ENCODE measurements around the gene CFLAR.

DNA sequence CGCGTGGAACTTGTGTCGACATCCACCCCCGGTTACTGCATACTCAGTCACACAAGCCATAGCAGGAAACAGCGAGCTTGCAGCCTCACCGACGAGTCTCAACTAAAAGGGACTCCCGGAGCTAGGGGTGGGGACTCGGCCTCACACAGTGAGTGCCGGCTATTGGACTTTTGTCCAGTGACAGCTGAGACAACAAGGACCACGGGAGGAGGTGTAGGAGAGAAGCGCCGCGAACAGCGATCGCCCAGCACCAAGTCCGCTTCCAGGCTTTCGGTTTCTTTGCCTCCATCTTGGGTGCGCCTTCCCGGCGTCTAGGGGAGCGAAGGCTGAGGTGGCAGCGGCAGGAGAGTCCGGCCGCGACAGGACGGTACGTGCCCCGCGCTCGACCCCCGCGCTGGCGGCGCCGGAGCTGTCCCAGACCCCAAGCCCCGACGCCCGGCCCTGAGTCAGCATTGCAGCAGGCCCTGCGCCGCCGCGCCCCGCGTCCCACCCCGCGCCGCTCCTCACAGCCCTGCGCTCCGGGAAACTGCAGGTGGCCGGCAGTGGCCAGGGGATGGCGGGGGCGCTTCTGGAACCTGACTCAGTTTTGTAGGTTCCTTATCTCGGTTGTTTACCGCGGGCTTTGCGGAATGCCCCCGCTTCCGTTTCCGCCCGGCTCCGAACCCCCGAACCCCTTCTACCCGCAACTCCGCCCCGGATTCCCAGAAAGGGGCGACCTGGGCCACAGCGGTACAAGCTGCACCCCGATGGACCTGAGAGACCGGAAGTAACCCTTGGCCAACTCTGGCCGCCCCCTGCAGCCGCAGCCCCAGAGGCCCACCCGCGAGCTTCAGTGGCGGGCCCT is at the start of gene CFLAR:
- TF ChIP-seq, protein P1, sequence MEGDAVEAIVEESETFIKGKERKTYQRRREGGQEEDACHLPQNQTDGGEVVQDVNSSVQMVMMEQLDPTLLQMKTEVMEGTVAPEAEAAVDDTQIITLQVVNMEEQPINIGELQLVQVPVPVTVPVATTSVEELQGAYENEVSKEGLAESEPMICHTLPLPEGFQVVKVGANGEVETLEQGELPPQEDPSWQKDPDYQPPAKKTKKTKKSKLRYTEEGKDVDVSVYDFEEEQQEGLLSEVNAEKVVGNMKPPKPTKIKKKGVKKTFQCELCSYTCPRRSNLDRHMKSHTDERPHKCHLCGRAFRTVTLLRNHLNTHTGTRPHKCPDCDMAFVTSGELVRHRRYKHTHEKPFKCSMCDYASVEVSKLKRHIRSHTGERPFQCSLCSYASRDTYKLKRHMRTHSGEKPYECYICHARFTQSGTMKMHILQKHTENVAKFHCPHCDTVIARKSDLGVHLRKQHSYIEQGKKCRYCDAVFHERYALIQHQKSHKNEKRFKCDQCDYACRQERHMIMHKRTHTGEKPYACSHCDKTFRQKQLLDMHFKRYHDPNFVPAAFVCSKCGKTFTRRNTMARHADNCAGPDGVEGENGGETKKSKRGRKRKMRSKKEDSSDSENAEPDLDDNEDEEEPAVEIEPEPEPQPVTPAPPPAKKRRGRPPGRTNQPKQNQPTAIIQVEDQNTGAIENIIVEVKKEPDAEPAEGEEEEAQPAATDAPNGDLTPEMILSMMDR (conservative IDR thresholded peaks at IDR 0.05) = no peak
- TF ChIP-seq EZH2 (IDR thresholded peaks at IDR 0.05; ENCODE audit: low read depth) = no peak

Data from PC-9 (cell line).